SK-N-SH (cell line): Measurements from ENCODE around the gene CENPT. TPM values are rescaled to one million over a fixed set of nuclear protein-coding genes. Genes with fewer than 3 reads are reported as not detected.

ENCODE experiments used
- CTCF ChIA-PET: fragments of 300-600, 350-600 bp; formaldehyde crosslinking; extraction: SDS; loops from one replicate; lab custom pipeline; 2021; lab: Yijun Ruan, JAX
- POLR2A ChIA-PET: fragments of 350-600 bp; sonication (Branson Sonifier 250); formaldehyde crosslinking; extraction: SDS; loops from one replicate; lab custom pipeline; 2020; ENCODE audit warnings: antibody characterized with exemption, inconsistent platforms; lab: Yijun Ruan, JAX
- DNase-seq: peaks from one replicate; pipeline ENCODE4 v3.0.0; 2012
- H2AFZ ChIP-seq: fragments of 200-600 bp; sonication (generic); 2 replicates; pipeline ENCODE4 v1.8.1; 2016; ENCODE audit warnings: antibody characterized with exemption, mild to moderate bottlenecking, low read depth
- H3F3A ChIP-seq: fragments of 200-600 bp; sonication (generic); replicated peaks from 2 replicates; pipeline ENCODE3; 2016; ENCODE audit warnings: antibody characterized with exemption, mild to moderate bottlenecking; ENCODE audit not compliant: insufficient read depth
- H3K27ac ChIP-seq, 2 experiments: fragments of 200-500 bp in 1 of 2; fragments of 200-600 bp in 1 of 2; sonication (Bioruptor generic) in 1 of 2; sonication (generic), shearing (Covaris generic) in 1 of 2; 2 replicates each; pipeline versions ENCODE4 v1.5.1 to v1.6.1; 2014 to 2016; ENCODE audit warnings: low read depth in 2 of 2, inconsistent platforms in 1 of 2, low read length in 1 of 2, mild to moderate bottlenecking in 1 of 2, mixed read lengths in 1 of 2
- H3K27me3 ChIP-seq: fragments of 200-600 bp; sonication (generic), shearing (Covaris generic); 2 replicates; pipeline ENCODE4 v1.6.1; 2016; ENCODE audit warnings: mixed run types; ENCODE audit not compliant: insufficient read depth
- H3K36me3 ChIP-seq, 2 experiments: fragments of 200-500 bp in 1 of 2; fragments of 200-600 bp in 1 of 2; sonication (Bioruptor generic) in 1 of 2; sonication (generic) in 1 of 2; replicated peaks in 1 of 2; 2 replicates each; pipeline versions ENCODE3 to v1.5.1; 2014 to 2016; ENCODE audit warnings: low read length in 1 of 2, mild to moderate bottlenecking in 1 of 2; ENCODE audit not compliant: insufficient read depth in 2 of 2, control insufficient read depth in 1 of 2
- H3K4me1 ChIP-seq, 2 experiments: fragments of 200-500 bp in 1 of 2; fragments of 200-600 bp in 1 of 2; sonication (Bioruptor generic) in 1 of 2; sonication (generic), shearing (Covaris generic) in 1 of 2; 2 replicates each; pipeline versions ENCODE4 v1.5.1 to v1.6.1; 2014 to 2016; ENCODE audit warnings: low read depth in 1 of 2, low read length in 1 of 2, mixed run types in 1 of 2; ENCODE audit not compliant: insufficient read depth in 2 of 2, control insufficient read depth in 1 of 2
- H3K4me2 ChIP-seq: fragments of 200-600 bp; sonication (generic), shearing (Covaris generic); 2 replicates; pipeline ENCODE4 v1.6.1; 2017; ENCODE audit warnings: mixed run types
- H3K4me3 ChIP-seq, 2 experiments: fragments of 200-500 bp in 1 of 2; fragments of 200-600 bp in 1 of 2; sonication (Bioruptor generic) in 1 of 2; sonication (generic), shearing (Covaris generic) in 1 of 2; 2 replicates each; pipeline versions ENCODE4 v1.5.1 to v1.8.1; 2014 to 2016; ENCODE audit warnings: low read depth in 2 of 2, inconsistent platforms in 1 of 2, low read length in 1 of 2, mild to moderate bottlenecking in 1 of 2, mixed read lengths in 1 of 2, moderate library complexity in 1 of 2
- H3K79me2 ChIP-seq: fragments of 200-600 bp; sonication (generic); 2 replicates; pipeline ENCODE4 v1.8.1; 2017; ENCODE audit warnings: mild to moderate bottlenecking; ENCODE audit not compliant: insufficient read depth
- H3K9ac ChIP-seq: fragments of 200-600 bp; sonication (generic); 2 replicates; pipeline ENCODE4 v1.6.1; 2017; ENCODE audit warnings: mixed run types
- H3K9me2 ChIP-seq: fragments of 200-600 bp; sonication (generic); 2 replicates; pipeline ENCODE4 v1.6.1; 2017; ENCODE audit warnings: mixed run types
- H3K9me3 ChIP-seq: fragments of 200-600 bp; sonication (generic); 2 replicates; pipeline ENCODE4 v1.6.1; 2017; ENCODE audit warnings: mixed run types, mild to moderate bottlenecking, moderate library complexity
- H4K20me1 ChIP-seq: fragments of 200-600 bp; sonication (generic); 2 replicates; pipeline ENCODE4 v1.6.1; 2017; ENCODE audit warnings: mild to moderate bottlenecking, mixed run types; ENCODE audit not compliant: insufficient read depth
- CHD2 ChIP-seq: fragments of 150-350 bp; IDR thresholded peaks from 2 replicates; pipeline ENCODE4 v1.6.1; 2018; ENCODE audit warnings: low read length; ENCODE audit not compliant: partially characterized antibody
- ELF1 ChIP-seq: IDR thresholded peaks from 2 replicates; pipeline ENCODE4 v1.4.0; 2012
- EP300 ChIP-seq, 2 experiments: IDR thresholded peaks; 2 replicates each; pipeline versions ENCODE4 v1.4.0 to v1.6.1; 2012; ENCODE audit warnings: borderline replicate concordance in 1 of 2, low read depth in 1 of 2, low read length in 1 of 2
- EZH2phosphoT487 ChIP-seq: fragments of 200-600 bp; sonication (generic); IDR thresholded peaks from 2 replicates; pipeline ENCODE4 v1.6.1; 2017; ENCODE audit warnings: low read depth, mixed run types, mild to moderate bottlenecking, antibody characterized with exemption, moderate library complexity, borderline replicate concordance
- FOXM1 ChIP-seq: IDR thresholded peaks from 2 replicates; pipeline ENCODE4 v1.4.0; 2012; ENCODE audit warnings: low read depth, mild to moderate bottlenecking
- GABPA ChIP-seq: IDR thresholded peaks from 2 replicates; pipeline ENCODE4 v1.4.0; 2012; ENCODE audit warnings: low read depth, mild to moderate bottlenecking
- GATA2 ChIP-seq: sonication (generic); formaldehyde crosslinking; IDR thresholded peaks from 2 replicates; pipeline ENCODE4 v1.5.0; 2020; ENCODE audit warnings: mild to moderate bottlenecking, missing genetic modification reagents
- MEF2A ChIP-seq: IDR thresholded peaks from 2 replicates; pipeline ENCODE4 v1.4.0; 2012; ENCODE audit warnings: low read depth, borderline replicate concordance
- NFIC ChIP-seq: IDR thresholded peaks from 2 replicates; pipeline ENCODE4 v1.4.0; 2012; ENCODE audit warnings: borderline replicate concordance
- RAD21 ChIP-seq: IDR thresholded peaks from 2 replicates; pipeline ENCODE4 v1.6.1; 2012; ENCODE audit warnings: mild to moderate bottlenecking, low read length
- RCOR1 ChIP-seq: fragments of 150-350 bp; IDR thresholded peaks from 2 replicates; pipeline ENCODE4 v1.6.1; 2017; ENCODE audit warnings: antibody characterized with exemption, low read length
- RFX5 ChIP-seq: IDR thresholded peaks from 2 replicates; pipeline ENCODE4 v1.6.1; 2012; ENCODE audit warnings: mild to moderate bottlenecking, improper control_type of control experiment, low read length
- RXRA ChIP-seq: IDR thresholded peaks from 2 replicates; pipeline ENCODE4 v1.4.0; 2012; ENCODE audit warnings: low read depth, mild to moderate bottlenecking, borderline replicate concordance
- SMC3 ChIP-seq: IDR thresholded peaks from 2 replicates; pipeline ENCODE4 v1.6.1; 2012; ENCODE audit warnings: low read depth, low read length, improper control_type of control experiment
- TAF1 ChIP-seq: IDR thresholded peaks from 2 replicates; pipeline ENCODE4 v1.6.1; 2012; ENCODE audit warnings: low read depth, mild to moderate bottlenecking, low read length, moderate library complexity, borderline replicate concordance
- TCF12 ChIP-seq: IDR thresholded peaks from 2 replicates; pipeline ENCODE4 v1.4.0; 2012
- WGBS: methylation state at CpG from one replicate; pipeline ENCODE4 v1.1.6; 2017; ENCODE audit warnings: low lambda C conversion rate; 5-methylcytosine and 5-hydroxymethylcytosine counted together
- polyA plus RNA-seq, 3 experiments: library from polyadenylated mRNA; depleted of rRNA; stranded (reverse); fragments of >200 nt; gene quantifications; 2 replicates each; pipeline ENCODE4 v1.2.3, GENCODE V29; 2012
- TF ChIP-seq, protein P1 (sequence below): IDR thresholded peaks from 2 replicates; pipeline ENCODE4 v1.6.1; 2012; ENCODE audit warnings: mild to moderate bottlenecking, low read depth, low read length, moderate library complexity

The CENPT gene
- polyA plus RNA-seq, 1 of the 3 experiments (the other 2 are of a cell fraction): 48.6 TPM

DNA sequence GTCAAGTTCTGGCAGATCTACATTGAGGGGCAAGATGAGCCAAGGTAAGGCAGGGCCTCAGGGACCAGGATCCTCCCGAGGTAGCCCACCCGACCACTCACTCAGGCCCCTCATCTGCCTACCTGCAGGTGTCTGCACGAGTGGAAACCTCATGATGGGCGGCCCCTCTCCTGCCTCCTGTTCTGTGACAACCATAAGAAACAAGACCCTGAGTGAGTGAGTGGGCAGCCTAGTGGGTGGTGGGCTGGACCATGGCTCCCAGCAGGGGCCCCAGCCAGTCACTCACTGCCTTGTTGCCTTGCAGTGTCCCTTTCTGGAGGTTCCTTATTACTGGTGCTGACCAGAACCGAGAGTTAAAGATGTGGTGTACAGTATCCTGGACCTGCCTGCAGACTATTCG is 30.7 kb upstream of the CENPT start:
- ChIA-PET POLR2A (no interaction called here), CTCF (interaction anchor here (3.3 to 22.4 kb wide), 2 partner anchors 53 to 62 kb away, joined by 12 to 564 read pairs; partner anchors contain the start of genes CTRL, LCAT and PSMB10)
- peaks cover 9 to 11% of the 10 kb centered on the region in 2 experiments; a peak in 1 of 4 replicates for H3K4me1 ChIP-seq
- H3F3A ChIP-seq: peaks cover 1% of the 10 kb centered on the region
- no peaks in the 10 kb centered on the region for H3K9me3 ChIP-seq
- no peak overlapping the region for H2AFZ ChIP-seq
- no peak overlapping the region for H3K4me2 ChIP-seq
- DNase-seq: no peak
- peaks cover 37% of the 10 kb centered on the region for H3K79me2 ChIP-seq
- no peak overlapping the region for H3K9ac ChIP-seq
- H3K4me3 ChIP-seq: no peak overlapping the region
- H3K36me3 ChIP-seq: peaks cover 19 to 72% of the 10 kb centered on the region in 2 experiments
- 78% methylated on average over 6 of the region's 6 CpGs for WGBS
- H3K27ac ChIP-seq: no peak overlapping the region
- no peaks in the 10 kb centered on the region for H3K27me3 ChIP-seq
- H4K20me1 ChIP-seq: peaks cover 27% of the 10 kb centered on the region
- no peaks in the 10 kb centered on the region for H3K9me2 ChIP-seq
- TF ChIP-seq ELF1 (no peak), CHD2 (no peak), SMC3 (no peak), RAD21 (no peak), EZH2phosphoT487 (no peak), GATA2 (no peak), EP300 (IDR thresholded peaks at IDR 0.05; ENCODE audit: borderline replicate concordance in 1 of 2, low read depth in 1 of 2, low read length in 1 of 2) (no peak), FOXM1 (no peak), TAF1 (no peak), NFIC (no peak), RFX5 (no peak), MEF2A (no peak)
- TF ChIP-seq, protein P1, sequence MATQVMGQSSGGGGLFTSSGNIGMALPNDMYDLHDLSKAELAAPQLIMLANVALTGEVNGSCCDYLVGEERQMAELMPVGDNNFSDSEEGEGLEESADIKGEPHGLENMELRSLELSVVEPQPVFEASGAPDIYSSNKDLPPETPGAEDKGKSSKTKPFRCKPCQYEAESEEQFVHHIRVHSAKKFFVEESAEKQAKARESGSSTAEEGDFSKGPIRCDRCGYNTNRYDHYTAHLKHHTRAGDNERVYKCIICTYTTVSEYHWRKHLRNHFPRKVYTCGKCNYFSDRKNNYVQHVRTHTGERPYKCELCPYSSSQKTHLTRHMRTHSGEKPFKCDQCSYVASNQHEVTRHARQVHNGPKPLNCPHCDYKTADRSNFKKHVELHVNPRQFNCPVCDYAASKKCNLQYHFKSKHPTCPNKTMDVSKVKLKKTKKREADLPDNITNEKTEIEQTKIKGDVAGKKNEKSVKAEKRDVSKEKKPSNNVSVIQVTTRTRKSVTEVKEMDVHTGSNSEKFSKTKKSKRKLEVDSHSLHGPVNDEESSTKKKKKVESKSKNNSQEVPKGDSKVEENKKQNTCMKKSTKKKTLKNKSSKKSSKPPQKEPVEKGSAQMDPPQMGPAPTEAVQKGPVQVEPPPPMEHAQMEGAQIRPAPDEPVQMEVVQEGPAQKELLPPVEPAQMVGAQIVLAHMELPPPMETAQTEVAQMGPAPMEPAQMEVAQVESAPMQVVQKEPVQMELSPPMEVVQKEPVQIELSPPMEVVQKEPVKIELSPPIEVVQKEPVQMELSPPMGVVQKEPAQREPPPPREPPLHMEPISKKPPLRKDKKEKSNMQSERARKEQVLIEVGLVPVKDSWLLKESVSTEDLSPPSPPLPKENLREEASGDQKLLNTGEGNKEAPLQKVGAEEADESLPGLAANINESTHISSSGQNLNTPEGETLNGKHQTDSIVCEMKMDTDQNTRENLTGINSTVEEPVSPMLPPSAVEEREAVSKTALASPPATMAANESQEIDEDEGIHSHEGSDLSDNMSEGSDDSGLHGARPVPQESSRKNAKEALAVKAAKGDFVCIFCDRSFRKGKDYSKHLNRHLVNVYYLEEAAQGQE: no peak

DNA sequence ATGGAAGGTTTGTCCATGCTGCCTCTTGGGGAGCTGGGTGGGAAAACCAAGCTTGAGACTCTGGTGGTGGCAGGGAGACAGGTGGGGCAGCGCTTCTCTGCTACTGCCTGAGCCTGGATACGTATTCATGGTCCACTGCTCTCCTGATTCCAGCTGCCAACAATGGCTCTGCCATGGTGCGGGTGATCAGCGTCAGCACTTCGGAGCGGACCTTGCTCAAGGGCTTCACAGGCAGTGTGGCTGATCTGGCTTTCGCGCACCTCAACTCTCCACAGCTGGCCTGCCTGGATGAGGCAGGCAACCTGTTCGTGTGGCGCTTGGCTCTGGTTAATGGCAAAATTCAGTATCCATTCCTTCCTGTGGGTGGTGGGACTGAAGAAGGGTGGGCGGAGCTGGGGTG is 29.6 kb upstream of the CENPT start:
- WGBS: 98% methylated on average over 11 of the region's 11 CpGs
- H3F3A ChIP-seq: peaks cover 6% of the 10 kb centered on the region
- ChIA-PET CTCF (interaction anchor here (22.4 kb wide), 1 partner anchor 54 kb away, joined by 564 read pairs; the partner anchor contains the start of genes CTRL, LCAT and PSMB10), POLR2A (no interaction called here)
- H3K9ac ChIP-seq: no peak overlapping the region
- TF ChIP-seq TCF12 (no peak), RXRA (no peak), SMC3 (no peak), MEF2A (no peak), GABPA (no peak), RCOR1 (no peak), TAF1 (no peak)
- peaks cover 27% of the 10 kb centered on the region for H4K20me1 ChIP-seq
- no peak overlapping the region for H3K4me3 ChIP-seq
- H3K27me3 ChIP-seq: no peaks in the 10 kb centered on the region
- H2AFZ ChIP-seq: no peak overlapping the region
- H3K4me2 ChIP-seq: no peak overlapping the region
- no peaks in the 10 kb centered on the region for H3K9me2 ChIP-seq
- peaks cover 11 to 13% of the 10 kb centered on the region in 2 experiments; a peak in 1 of 4 replicates for H3K4me1 ChIP-seq
- H3K79me2 ChIP-seq: peaks cover 46% of the 10 kb centered on the region
- peaks cover 17 to 62% of the 10 kb centered on the region in 2 experiments for H3K36me3 ChIP-seq
- H3K27ac ChIP-seq: no peak overlapping the region
- no peak for DNase-seq
- no peaks in the 10 kb centered on the region for H3K9me3 ChIP-seq
